Smooth muscle cell (in vitro differentiated cells): ENCODE results near the gene KRT13. TPM values are rescaled to one million over a fixed set of nuclear protein-coding genes. Genes with fewer than 3 reads are reported as not detected.

Source experiments
- DNase-seq: peaks from one replicate; lab custom pipeline; 2025; ENCODE audit not compliant: unreplicated experiment; lab: John Stamatoyannopoulos, UW
- H2AFZ ChIP-seq: fragments of 200-600 bp; sonication (generic); 2 replicates; pipeline ENCODE4 v1.6.0; 2016; ENCODE audit warnings: antibody characterized with exemption, low read depth, mild to moderate bottlenecking
- H3F3A ChIP-seq: fragments of 200-600 bp; sonication (generic); 2 replicates; pipeline ENCODE4 v1.6.0; 2017; ENCODE audit warnings: antibody characterized with exemption, low read depth
- H3K27ac ChIP-seq: fragments of 200-600 bp; sonication (generic); 2 replicates; pipeline ENCODE4 v1.5.1; 2016; ENCODE audit warnings: low read depth, mild to moderate bottlenecking
- H3K27me3 ChIP-seq: fragments of 200-600 bp; sonication (generic); 2 replicates; pipeline ENCODE4 v1.6.1; 2016; ENCODE audit warnings: low read depth, mild to moderate bottlenecking
- H3K36me3 ChIP-seq: fragments of 200-600 bp; sonication (generic); 2 replicates; pipeline ENCODE4 v1.5.1; 2016; ENCODE audit warnings: low read depth
- H3K4me1 ChIP-seq: fragments of 200-600 bp; sonication (generic); 2 replicates; pipeline ENCODE4 v1.5.1; 2016; ENCODE audit warnings: low read depth
- H3K4me2 ChIP-seq: fragments of 200-600 bp; sonication (generic); 2 replicates; pipeline ENCODE4 v1.6.0; 2016; ENCODE audit warnings: mild to moderate bottlenecking
- H3K4me3 ChIP-seq: fragments of 200-600 bp; sonication (generic); 2 replicates; pipeline ENCODE4 v1.5.1; 2016; ENCODE audit warnings: mild to moderate bottlenecking
- H3K79me2 ChIP-seq: fragments of 200-600 bp; sonication (generic); 2 replicates; pipeline ENCODE4 v1.6.0; 2016; ENCODE audit warnings: low read depth, mild to moderate bottlenecking
- H3K9ac ChIP-seq: fragments of 200-600 bp; sonication (generic); 2 replicates; pipeline ENCODE4 v1.6.0; 2016; ENCODE audit warnings: low read depth
- H3K9me3 ChIP-seq: fragments of 200-600 bp; sonication (generic); replicated peaks from 2 replicates; pipeline ENCODE4 v1.5.1; 2016; ENCODE audit warnings: low read depth
- H4K20me1 ChIP-seq: fragments of 200-600 bp; sonication (generic); 2 replicates; pipeline ENCODE4 v1.6.0; 2016; ENCODE audit warnings: low read depth
- CTCF ChIP-seq: fragments of 200-600 bp; sonication (generic); IDR thresholded peaks from 2 replicates; pipeline ENCODE4 v1.5.1; 2017; ENCODE audit warnings: borderline replicate concordance, mild to moderate bottlenecking, antibody characterized with exemption; ENCODE audit not compliant: insufficient read depth, poor library complexity, severe bottlenecking
- WGBS: methylation state at CpG from one replicate; pipeline ENCODE4 v1.1.7; 2016; ENCODE audit warnings: low lambda C conversion rate; 5-methylcytosine and 5-hydroxymethylcytosine counted together
- polyA plus RNA-seq: library from polyadenylated mRNA; unstranded; fragments of >200 nt; fragmentation: Nextera tagmentation; extraction: Ambion mirVana; gene quantifications from 2 replicates; pipeline ENCODE4 v1.2.1, GENCODE V29; 2016
- total RNA-seq: library from RNA; depleted of rRNA; stranded (reverse); fragments of >200 nt; gene quantifications from 2 replicates; pipeline ENCODE4 v1.2.3, GENCODE V29; 2014

The KRT13 gene
- total and polyA plus RNA-seq, 2 experiments from 2014 or later = 3.8 to 5.2 TPM

- H3K9ac ChIP-seq = no peak overlapping the region
- H3F3A ChIP-seq = no peaks in the 10 kb centered on the region
- H3K36me3 ChIP-seq = no peaks in the 10 kb centered on the region
- no peaks in the 10 kb centered on the region for H4K20me1 ChIP-seq
- WGBS = 85% methylated on average over 6 of the region's 6 CpGs
- H3K4me2 ChIP-seq = no peak overlapping the region
- H2AFZ ChIP-seq = no peak overlapping the region
- no peaks in the 10 kb centered on the region for H3K9me3 ChIP-seq
- H3K4me3 ChIP-seq = no peak overlapping the region
- no peaks in the 10 kb centered on the region for H3K79me2 ChIP-seq
- no peak for TF ChIP-seq CTCF
- no peak overlapping the region for H3K27ac ChIP-seq
- no peaks in the 10 kb centered on the region for H3K27me3 ChIP-seq
- DNase-seq = no peak
- H3K4me1 ChIP-seq = no peaks in the 10 kb centered on the region
Measured at GRCh38 chr17:41498276-41498675, 7.1 kb downstream of the KRT13 start.

GRCh38 chr17:41496803-41497484 is 8.5 kb downstream of the KRT13 start:
- no peaks in the 10 kb centered on the region for H3K79me2 ChIP-seq
- no peaks in the 10 kb centered on the region for H3K36me3 ChIP-seq
- no peaks in the 10 kb centered on the region for H4K20me1 ChIP-seq
- no peaks in the 10 kb centered on the region for H3K4me1 ChIP-seq
- 66% methylated on average over 12 of the region's 12 CpGs for WGBS
- peak; percentile 64 for TF ChIP-seq CTCF
- H3K27me3 ChIP-seq = no peaks in the 10 kb centered on the region
- DNase-seq = no peak
- H3K4me2 ChIP-seq = no peak overlapping the region
- no peak overlapping the region for H3K4me3 ChIP-seq
- H3K9me3 ChIP-seq = no peaks in the 10 kb centered on the region
- no peak overlapping the region for H3K9ac ChIP-seq
- H3K27ac ChIP-seq = no peak overlapping the region
- no peaks in the 10 kb centered on the region for H3F3A ChIP-seq
- no peak overlapping the region for H2AFZ ChIP-seq

GRCh38 chr17:41494524-41494923 is 10.9 kb downstream of the KRT13 start:
- 67% methylated on average over 2 of the region's 2 CpGs for WGBS
- H3K4me2 ChIP-seq = no peak overlapping the region
- no peak for TF ChIP-seq CTCF
- no peak overlapping the region for H3K9ac ChIP-seq
- no peak overlapping the region for H2AFZ ChIP-seq
- H3K36me3 ChIP-seq = no peaks in the 10 kb centered on the region
- no peaks in the 10 kb centered on the region for H3K79me2 ChIP-seq
- no peaks in the 10 kb centered on the region for H3K27me3 ChIP-seq
- H3K27ac ChIP-seq = no peak overlapping the region
- no peak overlapping the region for H3K4me3 ChIP-seq
- H3K9me3 ChIP-seq = no peaks in the 10 kb centered on the region
- DNase-seq = no peak
- H3K4me1 ChIP-seq = no peaks in the 10 kb centered on the region
- no peaks in the 10 kb centered on the region for H3F3A ChIP-seq
- no peaks in the 10 kb centered on the region for H4K20me1 ChIP-seq

GRCh38 chr17:41492771-41493170 is 12.6 kb downstream of the KRT13 start:
- Histone ChIP-seq H3K4me1 (no peaks in the 10 kb centered on the region), H3K9ac (no peak overlapping the region), H3K36me3 (no peaks in the 10 kb centered on the region), H3K27ac (no peak overlapping the region), H3K27me3 (no peaks in the 10 kb centered on the region), H3K4me3 (no peak overlapping the region), H2AFZ (no peak overlapping the region), H3K4me2 (no peak overlapping the region), H3K9me3 (no peaks in the 10 kb centered on the region), H3F3A (no peaks in the 10 kb centered on the region), H3K79me2 (no peaks in the 10 kb centered on the region), H4K20me1 (no peaks in the 10 kb centered on the region)
- no peak for TF ChIP-seq CTCF
- no peak for DNase-seq
- WGBS = 79% methylated on average over 4 of the region's 4 CpGs
